Fibroblast of lung (primary cell): Measurements from ENCODE around the gene RERE. TPM values are rescaled to one million over a fixed set of nuclear protein-coding genes. Genes with fewer than 3 reads are reported as not detected.

ENCODE experiments used
- DNase-seq, 2 donors: peaks; one replicate each; pipeline versions ENCODE4 v3.0.0 to v3.0.0-alpha.2; 2010; ENCODE audit warnings: low read depth in 2 of 2
- H2AFZ ChIP-seq: 2 replicates; pipeline ENCODE4 v1.5.1; 2012; ENCODE audit warnings: low read length, control low read depth, inconsistent platforms
- H3K27ac ChIP-seq: 2 replicates; pipeline ENCODE4 v1.5.1; 2011; ENCODE audit warnings: low read length, control low read depth; ENCODE audit not compliant: insufficient read depth
- H3K27me3 ChIP-seq: 2 replicates; pipeline ENCODE4 v1.5.1; 2011; ENCODE audit warnings: mild to moderate bottlenecking, low read length; ENCODE audit not compliant: control insufficient read depth, insufficient read depth
- H3K36me3 ChIP-seq: 2 replicates; pipeline ENCODE4 v1.5.1; 2011; ENCODE audit warnings: low read length; ENCODE audit not compliant: control insufficient read depth, insufficient read depth
- H3K4me1 ChIP-seq: 2 replicates; pipeline ENCODE4 v1.5.1; 2011; ENCODE audit warnings: low read length; ENCODE audit not compliant: control insufficient read depth, insufficient read depth; ENCODE audit errors: extremely low read depth
- H3K4me2 ChIP-seq: 2 replicates; pipeline ENCODE4 v1.5.1; 2011; ENCODE audit warnings: low read length, control low read depth; ENCODE audit not compliant: insufficient read depth; ENCODE audit errors: extremely low read depth
- H3K4me3 ChIP-seq, 4 experiments: fragments of 200-600 bp in 1 of 4; sonication (generic) in 1 of 4; replicated peaks in 1 of 4; 2 replicates each; pipeline ENCODE4 v1.5.1; 2011 to 2016; ENCODE audit warnings: low read length in 4 of 4, low read depth in 3 of 4, mild to moderate bottlenecking in 3 of 4, control low read depth in 2 of 4, inconsistent platforms in 1 of 4, mixed read lengths in 1 of 4; ENCODE audit not compliant: insufficient read depth in 1 of 4; ENCODE audit errors: control extremely low read depth in 1 of 4
- H3K79me2 ChIP-seq: 2 replicates; pipeline ENCODE4 v1.5.1; 2012; ENCODE audit warnings: mild to moderate bottlenecking, low read length, inconsistent platforms; ENCODE audit not compliant: control insufficient read depth, insufficient read depth
- H3K9ac ChIP-seq: 2 replicates; pipeline ENCODE4 v1.5.1; 2011; ENCODE audit warnings: mild to moderate bottlenecking, low read length, control low read depth; ENCODE audit not compliant: insufficient read depth
- H3K9me3 ChIP-seq: 2 replicates; pipeline ENCODE4 v1.5.1; 2012; ENCODE audit warnings: low read depth, low read length; ENCODE audit not compliant: control insufficient read depth, insufficient read depth
- H4K20me1 ChIP-seq: 2 replicates; pipeline ENCODE4 v1.5.1; 2011; ENCODE audit warnings: low read length; ENCODE audit not compliant: control insufficient read depth, insufficient read depth; ENCODE audit errors: extremely low read depth
- EZH2 ChIP-seq: IDR thresholded peaks from 2 replicates; pipeline ENCODE4 v1.5.1; 2012; ENCODE audit warnings: low read length, control low read depth, mild to moderate bottlenecking; ENCODE audit errors: missing control alignments
- polyA plus RNA-seq, 2 donors: library from polyadenylated mRNA; depleted of rRNA in 1 of 2; stranded (reverse) in 1 of 2; unstranded in 1 of 2; fragments of >200 nt; gene quantifications; 2 replicates each; pipeline ENCODE4 v1.2.1, GENCODE V29; 2011 to 2012; ENCODE audit warnings: missing spikeins in 1 of 2
- total RNA-seq: library from RNA; depleted of rRNA; stranded (reverse); fragments of >200 nt; gene quantifications from 2 replicates; pipeline ENCODE4 v1.2.1, GENCODE V29; 2014
- TF ChIP-seq, protein P1 (sequence below), 2 donors: IDR thresholded peaks in 1 of 2; conservative IDR thresholded peaks in 1 of 2; 1 replicate in 1 of 2; 2 replicates in 1 of 2; pipeline ENCODE4 v1.5.1; 2011 to 2012; ENCODE audit warnings: low read length in 2 of 2, control low read depth in 1 of 2, inconsistent platforms in 1 of 2, low read depth in 1 of 2, mild to moderate bottlenecking in 1 of 2

Gene RERE
- total and polyA plus RNA-seq, 2 donors (not counting 1 experiment from before 2014, with no cell fraction given) = 3.7 to 51.0 TPM

DNA sequence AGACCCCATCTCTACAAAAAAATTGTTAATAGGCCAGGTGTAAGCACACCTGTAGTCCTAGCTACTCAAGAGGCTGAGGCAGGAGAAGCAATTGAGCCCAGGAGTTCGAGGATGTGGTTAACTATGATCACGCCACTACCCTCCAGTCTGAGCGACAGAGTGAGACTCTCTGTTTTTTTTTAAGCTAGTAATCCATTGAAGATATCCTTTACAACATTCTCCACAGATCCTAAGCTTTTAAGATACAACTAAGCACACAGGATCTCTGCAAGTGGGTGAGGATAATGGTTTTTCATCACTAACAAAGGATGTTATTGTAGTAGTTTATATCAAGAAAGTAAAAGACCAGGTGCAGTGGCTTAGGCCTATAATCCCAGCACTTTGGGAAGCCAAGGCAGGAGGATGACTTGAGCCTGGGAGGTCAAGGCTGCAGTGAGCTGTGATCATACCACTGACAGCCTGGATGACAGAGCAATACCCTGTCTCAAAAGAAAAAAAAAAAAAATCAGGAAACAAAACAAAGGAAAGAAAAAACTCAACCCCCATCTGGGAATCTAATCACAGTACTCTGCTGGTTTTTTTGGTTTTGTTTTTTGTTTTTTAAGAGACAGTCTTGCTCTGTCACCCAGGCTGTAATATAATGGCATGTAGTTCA, 166.1 kb downstream of the RERE start:
- Histone ChIP-seq H3K9me3 (no peaks in the 10 kb centered on the region), H4K20me1 (no peaks in the 10 kb centered on the region), H3K4me1 (peaks cover 2% of the 10 kb centered on the region), H3K27me3 (no peaks in the 10 kb centered on the region), H3K4me2 (no peak overlapping the region), H3K4me3 (no peak overlapping the region), H3K27ac (no peak overlapping the region), H2AFZ (no peak overlapping the region), H3K9ac (no peak overlapping the region), H3K79me2 (no peaks in the 10 kb centered on the region), H3K36me3 (no peaks in the 10 kb centered on the region)
- no peak for TF ChIP-seq EZH2
- TF ChIP-seq, protein P1, sequence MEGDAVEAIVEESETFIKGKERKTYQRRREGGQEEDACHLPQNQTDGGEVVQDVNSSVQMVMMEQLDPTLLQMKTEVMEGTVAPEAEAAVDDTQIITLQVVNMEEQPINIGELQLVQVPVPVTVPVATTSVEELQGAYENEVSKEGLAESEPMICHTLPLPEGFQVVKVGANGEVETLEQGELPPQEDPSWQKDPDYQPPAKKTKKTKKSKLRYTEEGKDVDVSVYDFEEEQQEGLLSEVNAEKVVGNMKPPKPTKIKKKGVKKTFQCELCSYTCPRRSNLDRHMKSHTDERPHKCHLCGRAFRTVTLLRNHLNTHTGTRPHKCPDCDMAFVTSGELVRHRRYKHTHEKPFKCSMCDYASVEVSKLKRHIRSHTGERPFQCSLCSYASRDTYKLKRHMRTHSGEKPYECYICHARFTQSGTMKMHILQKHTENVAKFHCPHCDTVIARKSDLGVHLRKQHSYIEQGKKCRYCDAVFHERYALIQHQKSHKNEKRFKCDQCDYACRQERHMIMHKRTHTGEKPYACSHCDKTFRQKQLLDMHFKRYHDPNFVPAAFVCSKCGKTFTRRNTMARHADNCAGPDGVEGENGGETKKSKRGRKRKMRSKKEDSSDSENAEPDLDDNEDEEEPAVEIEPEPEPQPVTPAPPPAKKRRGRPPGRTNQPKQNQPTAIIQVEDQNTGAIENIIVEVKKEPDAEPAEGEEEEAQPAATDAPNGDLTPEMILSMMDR (conservative IDR thresholded peaks at IDR 0.05 in 1 of 2, IDR thresholded peaks at IDR 0.05 in 1 of 2; ENCODE audit: low read depth in 1 of 2, low read length in 2 of 2) = no peak
- DNase-seq = no peak

DNA sequence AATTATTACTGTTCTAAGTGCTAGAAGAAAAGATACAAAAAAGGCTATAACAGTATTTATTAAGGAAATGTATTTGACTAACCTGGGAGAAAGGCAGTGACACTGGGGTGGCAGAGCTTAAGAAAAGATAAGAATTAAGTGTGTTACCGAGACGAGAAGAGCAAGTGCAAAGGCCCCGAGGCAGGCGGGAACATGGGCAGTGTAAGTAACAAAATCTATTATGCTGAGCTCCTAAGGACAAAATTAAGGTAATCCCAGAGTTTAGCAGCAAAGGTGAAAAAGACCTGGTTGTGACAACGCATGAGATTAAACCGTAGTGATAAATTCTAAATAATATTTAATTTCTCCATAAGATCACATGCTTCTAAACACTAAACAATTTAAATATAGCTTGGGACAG, 167.6 kb downstream of the RERE start:
- H4K20me1 ChIP-seq = no peaks in the 10 kb centered on the region
- H3K9ac ChIP-seq = no peak overlapping the region
- H3K9me3 ChIP-seq = no peaks in the 10 kb centered on the region
- no peak overlapping the region for H3K4me3 ChIP-seq
- no peaks in the 10 kb centered on the region for H3K79me2 ChIP-seq
- H3K27me3 ChIP-seq = no peaks in the 10 kb centered on the region
- H3K4me1 ChIP-seq = peaks cover 2% of the 10 kb centered on the region
- no peaks in the 10 kb centered on the region for H3K36me3 ChIP-seq
- no peak overlapping the region for H3K27ac ChIP-seq
- no peak for TF ChIP-seq EZH2
- H3K4me2 ChIP-seq = no peak overlapping the region
- H2AFZ ChIP-seq = no peak overlapping the region
- no peak for DNase-seq

DNA sequence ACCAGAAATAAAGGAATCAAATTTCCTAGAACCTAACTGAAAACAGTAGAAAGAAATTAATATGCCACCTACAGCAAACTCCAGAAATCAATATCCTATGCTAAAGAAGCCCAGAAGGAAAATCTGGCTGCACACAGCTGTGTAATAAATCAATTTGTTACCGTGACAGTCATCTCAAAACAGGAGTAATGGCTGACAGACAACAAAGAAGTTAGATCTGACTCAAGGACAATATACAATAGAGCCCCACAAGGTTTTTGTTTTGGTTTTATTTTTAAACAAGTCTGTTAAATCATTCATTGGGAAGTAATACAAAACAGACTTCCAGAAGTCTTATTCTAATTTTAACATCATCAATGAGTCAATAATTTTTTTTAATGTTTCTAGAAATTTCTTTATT, 168.4 kb downstream of the RERE start:
- DNase-seq = peak in 1 of 2 donors; percentile 59
- TF ChIP-seq, protein P1 (conservative IDR thresholded peaks at IDR 0.05 in 1 of 2, IDR thresholded peaks at IDR 0.05 in 1 of 2; ENCODE audit: low read depth in 1 of 2, low read length in 2 of 2) = no peak
- TF ChIP-seq EZH2 = no peak
- no peaks in the 10 kb centered on the region for H4K20me1 ChIP-seq
- peaks cover 2% of the 10 kb centered on the region for H3K4me1 ChIP-seq
- H3K4me3 ChIP-seq = no peak overlapping the region
- H3K79me2 ChIP-seq = no peaks in the 10 kb centered on the region
- no peak overlapping the region for H2AFZ ChIP-seq
- H3K9ac ChIP-seq = no peak overlapping the region
- no peaks in the 10 kb centered on the region for H3K27me3 ChIP-seq
- no peaks in the 10 kb centered on the region for H3K36me3 ChIP-seq
- no peak overlapping the region for H3K27ac ChIP-seq
- no peaks in the 10 kb centered on the region for H3K9me3 ChIP-seq
- H3K4me2 ChIP-seq = no peak overlapping the region
